HCT116 (cell line): Measurements from ENCODE around the gene CELF1. TPM values are rescaled to one million over a fixed set of nuclear protein-coding genes. Genes with fewer than 3 reads are reported as not detected.

ENCODE experiments used
- ATAC-seq: fragments of 200-7000 bp; cut with Tn5 transposase; 2 replicates; pipeline ENCODE4 v1.9.1; 2020; ENCODE audit warnings: mild to moderate bottlenecking, moderate library complexity
- BruUV-seq: library from RNA; stranded (reverse); fragments of 400-500 nt; replicated peaks from 2 replicates; lab custom pipeline; 2021; lab: Mats Ljungman, UMichigan
- CTCF ChIA-PET: fragments of 300-600 bp; sonication (Branson Sonifier 250); formaldehyde crosslinking; loops from one replicate; lab custom pipeline; 2021; ENCODE audit warnings: antibody characterized with exemption; lab: Charles Lee
- POLR2A ChIA-PET: fragments of 300-600, 350-600 bp; sonication (Branson Sonifier 250); formaldehyde crosslinking; loops from one replicate; lab custom pipeline; 2021; ENCODE audit warnings: antibody characterized with exemption; lab: Charles Lee
- RAD21 ChIA-PET, 2 experiments: fragments of 300-600 bp; sonication (Branson Sonifier 250); formaldehyde crosslinking; loops; one replicate each; lab custom pipeline; 2023; ENCODE audit warnings: low total read pairs in 2 of 2; ENCODE audit not compliant: uncharacterized antibody in 2 of 2, unreplicated experiment in 2 of 2, low non-redundant PET in 1 of 2; lab: Charles Lee
- DNase-seq: peaks from one replicate; pipeline ENCODE4 v3.0.0-alpha.2; 2010; ENCODE audit warnings: low read depth, low spot score
- H2AFZ ChIP-seq: fragments of 200-600 bp; shearing (Covaris generic), sonication (generic); 2 replicates; pipeline ENCODE4 v1.6.1; 2017; ENCODE audit warnings: low read depth, mixed run types, mixed read lengths, antibody characterized with exemption, low read length; ENCODE audit not compliant: poor library complexity, severe bottlenecking
- H3K27ac ChIP-seq: 2 replicates; pipeline ENCODE4 v1.5.1; 2012; ENCODE audit warnings: low read depth, low read length
- H3K27me3 ChIP-seq: fragments of 200-600 bp; sonication (generic); 2 replicates; pipeline ENCODE4 v1.6.1; 2016; ENCODE audit warnings: mixed run types, low read length, mixed read lengths; ENCODE audit not compliant: insufficient read depth
- H3K36me3 ChIP-seq, 2 experiments: fragments of 200-500 bp in 1 of 2; fragments of 200-600 bp in 1 of 2; sonication (Bioruptor generic) in 1 of 2; sonication (generic) in 1 of 2; 2 replicates each; pipeline versions ENCODE4 v1.5.1 to v1.6.1; 2014 to 2016; ENCODE audit warnings: low read length in 2 of 2, inconsistent platforms in 1 of 2, mixed read lengths in 1 of 2, mixed run types in 1 of 2; ENCODE audit not compliant: insufficient read depth in 2 of 2, control insufficient read depth in 1 of 2
- H3K4me1 ChIP-seq, 2 experiments: fragments of 200-600 bp in 1 of 2; sonication (generic) in 1 of 2; 2 replicates each; pipeline versions ENCODE4 v1.5.1 to v1.6.1; 2012 to 2017; ENCODE audit warnings: low read length in 2 of 2, inconsistent platforms in 1 of 2, mild to moderate bottlenecking in 1 of 2, mixed read lengths in 1 of 2, mixed run types in 1 of 2, moderate library complexity in 1 of 2; ENCODE audit not compliant: insufficient read depth in 2 of 2, control insufficient read depth in 1 of 2
- H3K4me2 ChIP-seq: fragments of 200-600 bp; sonication (generic); 2 replicates; pipeline ENCODE4 v1.6.1; 2017; ENCODE audit warnings: mixed run types, low read length, mixed read lengths
- H3K4me3 ChIP-seq, 2 experiments: fragments of 200-600 bp in 1 of 2; sonication (generic) in 1 of 2; replicated peaks in 1 of 2; 2 replicates each; pipeline ENCODE4 v1.5.1; 2011 to 2016; ENCODE audit warnings: low read length in 2 of 2, control low read depth in 1 of 2, low read depth in 1 of 2, mild to moderate bottlenecking in 1 of 2, mixed read lengths in 1 of 2, mixed run types in 1 of 2
- H3K79me2 ChIP-seq: fragments of 200-600 bp; sonication (generic); 2 replicates; pipeline ENCODE4 v1.6.1; 2017; ENCODE audit warnings: mild to moderate bottlenecking, mixed run types, low read length, moderate library complexity, mixed read lengths; ENCODE audit not compliant: insufficient read depth
- H3K9ac ChIP-seq: fragments of 200-600 bp; sonication (generic); 2 replicates; pipeline ENCODE4 v1.6.1; 2016; ENCODE audit warnings: low read length, mixed read lengths
- H3K9me2 ChIP-seq: fragments of 200-600 bp; sonication (generic), shearing (Covaris generic); 2 replicates; pipeline ENCODE4 v1.6.1; 2017; ENCODE audit warnings: mixed run types, mild to moderate bottlenecking, moderate library complexity; ENCODE audit not compliant: insufficient read depth
- H3K9me3 ChIP-seq, 2 experiments: fragments of 200-500 bp in 1 of 2; fragments of 200-600 bp in 1 of 2; sonication (Bioruptor generic) in 1 of 2; sonication (generic) in 1 of 2; 2 replicates each; pipeline ENCODE4 v1.6.1; 2014 to 2017; ENCODE audit warnings: low read length in 2 of 2, mixed read lengths in 2 of 2, inconsistent platforms in 1 of 2, low read depth in 1 of 2, mild to moderate bottlenecking in 1 of 2, mixed run types in 1 of 2, moderate library complexity in 1 of 2; ENCODE audit not compliant: control insufficient read depth in 1 of 2, insufficient read depth in 1 of 2
- H4K20me1 ChIP-seq: fragments of 200-600 bp; sonication (generic), shearing (Covaris generic); 2 replicates; pipeline ENCODE4 v1.6.1; 2017; ENCODE audit warnings: mixed run types, mild to moderate bottlenecking, moderate library complexity; ENCODE audit not compliant: insufficient read depth
- CBX3 ChIP-seq: IDR thresholded peaks from 2 replicates; pipeline ENCODE4 v1.6.1; 2012; ENCODE audit warnings: low read depth
- CEBPB ChIP-seq: IDR thresholded peaks from 2 replicates; pipeline ENCODE4 v1.6.1; 2012; ENCODE audit warnings: low read depth
- EZH2phosphoT487 ChIP-seq: fragments of 200-600 bp; IDR thresholded peaks from 2 replicates; pipeline ENCODE4 v1.6.1; 2018; ENCODE audit warnings: antibody characterized with exemption, borderline replicate concordance
- FOSL1 ChIP-seq: IDR thresholded peaks from 2 replicates; pipeline ENCODE4 v1.6.1; 2012; ENCODE audit warnings: low read depth
- JUND ChIP-seq: IDR thresholded peaks from 2 replicates; pipeline ENCODE4 v1.6.1; 2012
- POLR2A ChIP-seq: IDR thresholded peaks from 2 replicates; pipeline ENCODE4 v1.7.0; 2011; ENCODE audit warnings: borderline replicate concordance; ENCODE audit not compliant: insufficient read depth, insufficient read length; ENCODE audit errors: extremely low read depth
- POLR2AphosphoS5 ChIP-seq: IDR thresholded peaks from 2 replicates; pipeline ENCODE4 v1.6.1; 2011; ENCODE audit warnings: mild to moderate bottlenecking, low read depth, low read length, moderate library complexity
- RAD21 ChIP-seq: IDR thresholded peaks from 2 replicates; pipeline ENCODE4 v1.6.1; 2012; ENCODE audit warnings: low read depth, mild to moderate bottlenecking
- REST ChIP-seq: IDR thresholded peaks from 2 replicates; pipeline ENCODE4 v1.6.1; 2012; ENCODE audit warnings: low read depth
- SIN3A ChIP-seq: IDR thresholded peaks from 2 replicates; pipeline ENCODE4 v1.6.1; 2012; ENCODE audit warnings: low read depth
- SP1 ChIP-seq: IDR thresholded peaks from 2 replicates; pipeline ENCODE4 v1.6.1; 2012; ENCODE audit warnings: low read depth
- TCF7L2 ChIP-seq: IDR thresholded peaks from 2 replicates; pipeline ENCODE4 v1.7.0; 2011; ENCODE audit warnings: borderline replicate concordance, inconsistent platforms; ENCODE audit not compliant: insufficient read depth, insufficient read length; ENCODE audit errors: extremely low read depth
- ZNF274 ChIP-seq: fragments of 200-500 bp; sonication (Bioruptor generic); IDR thresholded peaks from 2 replicates; pipeline ENCODE4 v1.6.1; 2014; ENCODE audit warnings: mild to moderate bottlenecking, low read depth, low read length, inconsistent platforms
- intact Hi-C: fragments of 100-400 bp; cut with micrococcal nuclease; formaldehyde crosslinking; loops from 2 replicates; pipeline ENCODE4 v1.10.0; 2022
- total RNA-seq: library from RNA; stranded (reverse); gene quantifications from one replicate; pipeline ENCODE4 v1.2.1, GENCODE V29; 2021; ENCODE audit not compliant: unreplicated experiment
- TF ChIP-seq, protein P1 (sequence below): IDR thresholded peaks from 2 replicates; pipeline ENCODE4 v1.6.1; 2012

The CELF1 gene
- total RNA-seq, 1 experiment from 2014 or later: 133 TPM

- H3K4me1 ChIP-seq: peaks cover 19 to 30% of the 10 kb centered on the region in 2 experiments
Observed at GRCh38 chr11:47506795-47507562, 46.0 kb downstream of the CELF1 start.

DNA sequence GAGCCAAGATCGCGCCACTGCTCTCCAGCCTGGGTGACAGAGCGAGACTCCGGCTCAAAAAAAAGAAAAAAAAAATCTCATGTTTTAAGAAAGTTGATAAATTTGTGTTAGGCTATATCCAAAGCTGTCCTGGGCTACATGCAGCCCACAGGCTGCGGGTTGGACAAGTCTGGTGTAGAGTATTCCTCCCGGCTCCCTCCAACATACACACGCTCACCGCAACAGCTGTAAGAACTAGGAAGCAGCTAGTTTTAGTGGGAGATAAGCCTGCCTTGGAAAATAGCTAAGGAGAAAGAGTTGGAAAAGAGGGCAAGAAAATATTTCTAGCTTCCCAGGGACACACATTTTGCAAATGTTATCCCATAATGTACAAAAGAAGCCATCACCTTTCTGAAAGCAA is 46.6 kb downstream of the CELF1 start:
- POLR2A ChIA-PET: no interaction called here

More at GRCh38 chr11:47506795-47507562, 46.0 kb downstream of the CELF1 start:
- Histone ChIP-seq H3K4me3 (no peak overlapping the region), H3K36me3 (no peaks in the 10 kb centered on the region), H3K79me2 (peaks cover 99% of the 10 kb centered on the region), H3K9me3 (no peaks in the 10 kb centered on the region), H3K4me2 (no peak overlapping the region), H3K27ac (no peak overlapping the region), H3K9me2 (no peaks in the 10 kb centered on the region), H4K20me1 (peaks cover 17% of the 10 kb centered on the region), H2AFZ (no peak overlapping the region), H3K27me3 (no peaks in the 10 kb centered on the region), H3K9ac (no peak overlapping the region)
- no peak for ATAC-seq
- intact Hi-C loops: no loop called here
- DNase-seq: no peak
- no TSS peak for BruUV-seq
- CTCF ChIA-PET: no interaction called here
- RAD21 ChIA-PET: no interaction called here
- POLR2A ChIA-PET: no interaction called here
- no peak for TF ChIP-seq SIN3A
- TF ChIP-seq POLR2A: no peak
- TF ChIP-seq FOSL1: no peak
- no peak for TF ChIP-seq JUND
- TF ChIP-seq, protein P1, sequence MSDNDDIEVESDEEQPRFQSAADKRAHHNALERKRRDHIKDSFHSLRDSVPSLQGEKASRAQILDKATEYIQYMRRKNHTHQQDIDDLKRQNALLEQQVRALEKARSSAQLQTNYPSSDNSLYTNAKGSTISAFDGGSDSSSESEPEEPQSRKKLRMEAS: no peak
- TF ChIP-seq EZH2phosphoT487: no peak
- no peak for TF ChIP-seq RAD21
- no peak for TF ChIP-seq CBX3
- no peak for TF ChIP-seq TCF7L2
- TF ChIP-seq, all 23 proteins: peak for 0

More for the DNA sequence above, 46.6 kb downstream of the CELF1 start:
- Histone ChIP-seq H3K36me3 (no peaks in the 10 kb centered on the region), H3K4me1 (peaks cover 14 to 25% of the 10 kb centered on the region in 2 experiments), H3K9ac (no peak overlapping the region), H3K27ac (no peak overlapping the region), H3K9me3 (no peaks in the 10 kb centered on the region), H2AFZ (no peak overlapping the region), H3K4me2 (no peak overlapping the region), H3K27me3 (no peaks in the 10 kb centered on the region), H3K79me2 (peaks cover 99% of the 10 kb centered on the region), H3K9me2 (no peaks in the 10 kb centered on the region), H3K4me3 (no peak overlapping the region), H4K20me1 (peaks cover 20% of the 10 kb centered on the region)
- intact Hi-C loops: no loop called here
- TF ChIP-seq TCF7L2 (no peak), EZH2phosphoT487 (no peak), CEBPB (no peak), SP1 (no peak), REST (no peak), POLR2AphosphoS5 (no peak), SIN3A (no peak), ZNF274 (no peak)
- no peak for DNase-seq
- ChIA-PET CTCF (no interaction called here), RAD21 (no interaction called here)
- no TSS peak for BruUV-seq
- ATAC-seq: no peak
